Measurements from ENCODE around the gene DCBLD1.

The DCBLD1 gene

DNA sequence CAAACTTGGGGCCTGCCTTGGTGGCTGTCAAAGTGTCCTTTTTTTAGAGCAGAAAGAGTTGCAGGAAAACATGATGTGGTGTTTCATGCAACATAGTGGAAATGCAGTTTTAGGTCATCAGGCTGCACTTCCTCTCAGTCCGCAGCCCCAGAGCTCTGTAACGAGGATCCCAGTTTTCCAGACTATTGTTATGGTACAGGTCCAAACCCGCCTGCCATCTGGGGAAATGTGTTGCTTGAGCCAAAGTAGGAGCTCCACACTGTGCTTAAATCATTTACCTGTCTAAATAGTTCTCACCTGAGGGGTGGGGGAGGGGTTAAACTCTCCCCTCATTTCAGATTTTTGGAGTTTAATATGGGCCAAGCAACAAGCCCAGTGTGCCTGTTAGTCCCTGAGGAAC is 60.0 kb downstream of the DCBLD1 start:
- in situ Hi-C loops (cut with MboI; ENCODE audit: low pct_unique_long_range_greater_than_20kb, low sequenced_read_pairs, unreplicated experiment), result no loop called here
- TF ChIP-seq, protein P1, sequence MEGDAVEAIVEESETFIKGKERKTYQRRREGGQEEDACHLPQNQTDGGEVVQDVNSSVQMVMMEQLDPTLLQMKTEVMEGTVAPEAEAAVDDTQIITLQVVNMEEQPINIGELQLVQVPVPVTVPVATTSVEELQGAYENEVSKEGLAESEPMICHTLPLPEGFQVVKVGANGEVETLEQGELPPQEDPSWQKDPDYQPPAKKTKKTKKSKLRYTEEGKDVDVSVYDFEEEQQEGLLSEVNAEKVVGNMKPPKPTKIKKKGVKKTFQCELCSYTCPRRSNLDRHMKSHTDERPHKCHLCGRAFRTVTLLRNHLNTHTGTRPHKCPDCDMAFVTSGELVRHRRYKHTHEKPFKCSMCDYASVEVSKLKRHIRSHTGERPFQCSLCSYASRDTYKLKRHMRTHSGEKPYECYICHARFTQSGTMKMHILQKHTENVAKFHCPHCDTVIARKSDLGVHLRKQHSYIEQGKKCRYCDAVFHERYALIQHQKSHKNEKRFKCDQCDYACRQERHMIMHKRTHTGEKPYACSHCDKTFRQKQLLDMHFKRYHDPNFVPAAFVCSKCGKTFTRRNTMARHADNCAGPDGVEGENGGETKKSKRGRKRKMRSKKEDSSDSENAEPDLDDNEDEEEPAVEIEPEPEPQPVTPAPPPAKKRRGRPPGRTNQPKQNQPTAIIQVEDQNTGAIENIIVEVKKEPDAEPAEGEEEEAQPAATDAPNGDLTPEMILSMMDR (IDR thresholded peaks at IDR 0.05; ENCODE audit: extremely low read depth, insufficient read depth, missing control alignments), result no peak
- no peak for DNase-seq (ENCODE audit: low spot score)

DNA sequence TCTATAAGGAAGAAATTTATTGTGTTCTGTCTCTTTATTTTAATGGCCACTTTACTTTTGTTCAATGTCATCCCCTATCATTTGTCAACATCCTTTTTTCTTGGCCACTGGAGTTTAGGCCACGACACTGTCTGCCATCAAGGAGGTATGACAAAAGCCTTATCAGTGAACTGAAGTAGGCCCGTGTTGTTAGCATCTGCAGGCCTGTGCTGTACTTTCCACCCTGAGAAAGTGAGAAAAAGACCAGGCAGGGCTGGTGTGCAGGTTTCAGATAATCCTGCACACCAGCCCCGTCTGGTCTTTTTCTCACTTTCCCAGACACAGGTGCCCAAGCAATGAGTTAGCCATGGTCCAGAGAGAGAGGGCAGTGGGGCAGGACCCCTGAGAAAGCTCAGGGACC is 62.2 kb downstream of the DCBLD1 start:
- DNase-seq (ENCODE audit: low spot score), result no peak
- in situ Hi-C loops (cut with MboI; ENCODE audit: low pct_unique_long_range_greater_than_20kb, low sequenced_read_pairs, unreplicated experiment), result no loop called here
- TF ChIP-seq, protein P1 (IDR thresholded peaks at IDR 0.05; ENCODE audit: extremely low read depth, insufficient read depth, missing control alignments), result no peak

DNA sequence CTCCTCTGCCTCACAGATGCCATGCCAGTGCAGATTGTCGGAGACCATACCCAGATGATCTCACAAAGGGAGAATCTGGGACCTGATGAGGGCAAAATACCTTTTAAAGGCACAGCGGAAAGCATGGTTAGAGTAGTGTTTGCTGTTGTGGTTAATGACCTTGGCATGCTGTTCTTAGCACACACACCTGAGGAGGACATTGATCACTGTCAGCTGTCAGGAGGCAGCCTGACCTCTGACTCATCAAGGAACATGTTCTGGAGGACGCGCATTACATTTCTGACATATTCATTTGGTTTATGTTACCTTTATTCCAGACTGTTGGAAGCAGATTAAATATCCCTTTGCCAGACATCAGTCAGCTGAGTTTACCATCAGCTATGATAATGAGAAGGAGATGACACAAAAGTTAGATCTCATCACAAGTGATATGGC is 62.7 kb downstream of the DCBLD1 start:
- TF ChIP-seq, protein P1 (IDR thresholded peaks at IDR 0.05; ENCODE audit: extremely low read depth, insufficient read depth, missing control alignments), result no peak
- no peak for DNase-seq (ENCODE audit: low spot score)
- in situ Hi-C loops (cut with MboI; ENCODE audit: low pct_unique_long_range_greater_than_20kb, low sequenced_read_pairs, unreplicated experiment), result no loop called here

DNA sequence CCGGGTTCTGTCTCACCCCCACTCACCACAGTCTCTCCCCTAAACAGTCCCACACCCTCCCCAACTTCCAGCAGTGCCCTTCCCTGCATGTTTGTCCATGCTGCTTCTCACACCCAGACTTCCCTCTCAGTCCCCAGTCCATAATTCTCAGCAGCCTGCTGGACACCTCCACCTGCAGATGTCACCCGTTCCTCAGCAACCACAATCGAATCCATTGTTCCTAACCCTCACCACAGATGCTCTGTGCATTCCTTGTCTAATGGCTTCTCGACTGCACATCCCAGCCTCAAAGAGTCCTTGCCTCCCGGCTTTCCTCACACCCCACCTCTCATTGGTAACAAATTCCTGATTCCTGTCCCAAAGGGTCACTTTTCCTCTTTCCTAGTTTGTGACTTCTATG is 64.2 kb downstream of the DCBLD1 start:
- in situ Hi-C loops (cut with MboI; ENCODE audit: low pct_unique_long_range_greater_than_20kb, low sequenced_read_pairs, unreplicated experiment), result no loop called here
- DNase-seq (ENCODE audit: low spot score), result no peak
- TF ChIP-seq, protein P1 (IDR thresholded peaks at IDR 0.05; ENCODE audit: extremely low read depth, insufficient read depth, missing control alignments), result no peak

DNA sequence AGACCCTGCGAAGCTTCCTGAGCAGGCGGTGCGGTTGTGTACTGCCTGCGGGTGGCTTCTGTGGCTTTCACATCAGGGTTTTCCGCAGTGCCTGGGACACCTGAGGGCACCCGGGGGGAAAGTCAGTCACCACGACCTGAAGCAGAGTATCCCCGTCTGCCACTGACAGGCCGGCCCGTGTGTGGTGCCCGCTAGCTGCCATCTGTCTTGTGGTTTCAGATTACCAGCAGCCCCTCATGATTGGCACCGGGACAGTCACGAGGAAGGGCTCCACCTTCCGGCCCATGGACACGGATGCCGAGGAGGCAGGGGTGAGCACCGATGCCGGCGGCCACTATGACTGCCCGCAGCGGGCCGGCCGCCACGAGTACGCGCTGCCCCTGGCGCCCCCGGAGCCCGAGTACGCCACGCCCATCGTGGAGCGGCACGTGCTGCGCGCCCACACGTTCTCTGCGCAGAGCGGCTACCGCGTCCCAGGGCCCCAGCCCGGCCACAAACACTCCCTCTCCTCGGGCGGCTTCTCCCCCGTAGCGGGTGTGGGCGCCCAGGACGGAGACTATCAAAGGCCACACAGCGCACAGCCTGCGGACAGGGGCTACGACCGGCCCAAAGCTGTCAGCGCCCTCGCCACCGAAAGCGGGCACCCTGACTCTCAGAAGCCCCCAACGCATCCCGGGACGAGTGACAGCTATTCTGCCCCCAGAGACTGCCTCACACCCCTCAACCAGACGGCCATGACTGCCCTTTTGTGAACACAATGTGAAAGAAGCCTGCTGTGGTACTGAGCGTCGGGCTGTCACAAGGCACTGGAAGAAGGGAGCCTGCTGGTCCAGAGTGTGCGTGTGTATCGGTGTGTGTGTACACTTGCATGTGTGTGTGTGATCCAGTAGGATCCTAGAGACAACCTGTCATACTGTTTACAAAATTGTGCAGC is 65.5 kb downstream of the DCBLD1 start:
- DNase-seq (ENCODE audit: low spot score), result peak; percentile 41
- in situ Hi-C loops (cut with MboI; ENCODE audit: low pct_unique_long_range_greater_than_20kb, low sequenced_read_pairs, unreplicated experiment), result no loop called here
- TF ChIP-seq, protein P1 (IDR thresholded peaks at IDR 0.05; ENCODE audit: extremely low read depth, insufficient read depth, missing control alignments), result no peak

DNA sequence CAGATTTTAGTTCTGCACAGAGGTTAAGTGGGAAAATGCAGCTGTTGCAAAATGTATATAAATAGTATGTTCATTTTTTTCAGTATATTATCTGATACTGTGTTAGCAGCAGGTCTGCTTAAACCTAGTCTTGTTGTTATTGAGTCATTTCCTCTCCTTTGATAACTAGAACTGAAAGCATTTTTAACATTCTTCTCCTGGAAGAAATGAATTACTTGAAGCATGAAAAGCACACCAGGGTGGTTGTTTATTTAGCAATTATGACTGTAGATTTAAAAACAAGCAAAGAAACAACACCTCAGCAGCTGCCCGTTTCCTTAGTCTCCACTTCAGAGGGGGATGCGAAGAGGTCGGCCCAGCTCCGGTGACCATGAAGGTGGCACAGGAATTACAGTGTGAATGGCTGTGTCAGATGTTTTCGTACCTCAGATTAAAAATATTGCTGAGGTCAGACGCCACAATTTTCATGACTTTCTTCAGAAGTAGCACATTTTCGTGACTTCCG is 66.4 kb downstream of the DCBLD1 start:
- in situ Hi-C loops (cut with MboI; ENCODE audit: low pct_unique_long_range_greater_than_20kb, low sequenced_read_pairs, unreplicated experiment), result no loop called here
- DNase-seq (ENCODE audit: low spot score), result no peak
- TF ChIP-seq, protein P1 (IDR thresholded peaks at IDR 0.05; ENCODE audit: extremely low read depth, insufficient read depth, missing control alignments), result no peak
